NCI-H446 (cell line): ENCODE data around the gene KRTAP5-5.
"Not testable (repeated sequence)": the region's sequence is repeated elsewhere in the genome, so short reads cannot be mapped to it uniquely, and the experiment has no call there.

Source experiments
- DNase-seq, 2 experiments: peaks; one replicate each; lab custom pipeline; 2025; lab: John Stamatoyannopoulos, UW

The KRTAP5-5 gene

GRCh38 chr11:1629326-1630185 lies at the start of gene KRTAP5-5:
TSS of gene KRTAP5-5 (plus strand) at chr11:1629775. CDS start at chr11:1629841, 66 bp downstream.
- no peak for DNase-seq

- no peak for DNase-seq
These were observed 47.6 kb upstream of the KRTAP5-5 start for GRCh38 chr11:1581976-1582375.

GRCh38 chr11:1582909-1583308 lies 46.7 kb upstream of the KRTAP5-5 start:
- not testable (repeated sequence) for DNase-seq

- DNase-seq = not testable (repeated sequence)
These were observed 44.8 kb upstream of the KRTAP5-5 start, which contains the start of gene KRTAP5-1 for GRCh38 chr11:1584661-1585370. TSS of gene KRTAP5-1 (minus strand) at chr11:1585283. CDS start at chr11:1585249, 34 bp downstream.

- DNase-seq = no peak
These were observed 42.9 kb upstream of the KRTAP5-5 start for GRCh38 chr11:1586699-1587098.

- not testable (repeated sequence) for DNase-seq
These were observed 40.2 kb upstream of the KRTAP5-5 start for GRCh38 chr11:1589191-1589963.

- no peak for DNase-seq
These were observed 39.6 kb upstream of the KRTAP5-5 start for GRCh38 chr11:1589996-1590395.

- no peak for DNase-seq
These were observed 36.9 kb upstream of the KRTAP5-5 start for GRCh38 chr11:1592628-1593027.

GRCh38 chr11:1595994-1596575 lies 33.5 kb upstream of the KRTAP5-5 start:
- DNase-seq = not testable (repeated sequence)

GRCh38 chr11:1596576-1597121 lies 32.9 kb upstream of the KRTAP5-5 start:
- DNase-seq = not testable (repeated sequence)

- DNase-seq = no peak
These were observed 32.1 kb upstream of the KRTAP5-5 start for GRCh38 chr11:1597331-1597993.

- DNase-seq = no peak
These were observed 31.6 kb upstream of the KRTAP5-5 start, which contains the start of gene KRTAP5-2 for GRCh38 chr11:1597994-1598380. TSS of gene KRTAP5-2 (minus strand) at chr11:1598294. CDS start at chr11:1598250, 44 bp downstream.

- DNase-seq = not testable (repeated sequence)
These were observed 31.2 kb upstream of the KRTAP5-5 start for GRCh38 chr11:1598406-1598805.

- DNase-seq = no peak
These were observed 30.8 kb upstream of the KRTAP5-5 start for GRCh38 chr11:1598816-1599215.

- DNase-seq = no peak
These were observed 28.9 kb upstream of the KRTAP5-5 start for GRCh38 chr11:1600626-1601025.

GRCh38 chr11:1601663-1602062 lies 27.9 kb upstream of the KRTAP5-5 start:
- DNase-seq = not testable (repeated sequence)

- DNase-seq = no peak
These were observed 25.9 kb upstream of the KRTAP5-5 start for GRCh38 chr11:1603629-1604028.

GRCh38 chr11:1604181-1604580 lies 25.4 kb upstream of the KRTAP5-5 start:
- DNase-seq = no peak

GRCh38 chr11:1604711-1605110 lies 24.9 kb upstream of the KRTAP5-5 start:
- DNase-seq = no peak

- not testable (repeated sequence) for DNase-seq
These were observed 23.7 kb upstream of the KRTAP5-5 start for GRCh38 chr11:1605923-1606322.
